ENCODE data around the gene COX10.
"Not testable (repeated sequence)": the region's sequence is repeated elsewhere in the genome, so short reads cannot be mapped to it uniquely, and the experiment has no call there.

The COX10 gene

GRCh38 chr17:14069251-14070021 lies at the start of gene COX10:
Gene COX10 (plus strand): TSS chr17:14069504. CDS start chr17:14069606, 102 bp downstream.
- peak; percentile 49 to 81 for DNase-seq (ENCODE audit: extremely low read depth in 1 of 2, low read depth in 1 of 2)

- not testable (repeated sequence) for DNase-seq (ENCODE audit: extremely low read depth in 1 of 2, low read depth in 1 of 2)
Measured at GRCh38 chr17:14021651-14022294, 47.5 kb upstream of the COX10 start.

GRCh38 chr17:14029755-14030154 lies 39.5 kb upstream of the COX10 start:
- DNase-seq (ENCODE audit: extremely low read depth in 1 of 2, low read depth in 1 of 2), result not testable (repeated sequence)

- no peak for DNase-seq (ENCODE audit: extremely low read depth in 1 of 2, low read depth in 1 of 2)
Measured at GRCh38 chr17:14032234-14032633, 37.1 kb upstream of the COX10 start.

- DNase-seq (ENCODE audit: extremely low read depth in 1 of 2, low read depth in 1 of 2), result no peak
Measured at GRCh38 chr17:14033166-14033565, 36.1 kb upstream of the COX10 start.

GRCh38 chr17:14037453-14037852 lies 31.9 kb upstream of the COX10 start:
- no peak for DNase-seq (ENCODE audit: extremely low read depth in 1 of 2, low read depth in 1 of 2)

GRCh38 chr17:14038206-14038605 lies 31.1 kb upstream of the COX10 start:
- DNase-seq (ENCODE audit: extremely low read depth in 1 of 2, low read depth in 1 of 2), result no peak

GRCh38 chr17:14042411-14042810 lies 26.9 kb upstream of the COX10 start:
- DNase-seq (ENCODE audit: extremely low read depth in 1 of 2, low read depth in 1 of 2), result no peak

GRCh38 chr17:14044702-14045101 lies 24.6 kb upstream of the COX10 start:
- no peak for DNase-seq (ENCODE audit: extremely low read depth in 1 of 2, low read depth in 1 of 2)

- DNase-seq (ENCODE audit: extremely low read depth in 1 of 2, low read depth in 1 of 2), result no peak
Measured at GRCh38 chr17:14046978-14047377, 22.3 kb upstream of the COX10 start.

- DNase-seq (ENCODE audit: extremely low read depth in 1 of 2, low read depth in 1 of 2), result no peak
Measured at GRCh38 chr17:14047591-14047990, 21.7 kb upstream of the COX10 start.

- DNase-seq (ENCODE audit: extremely low read depth in 1 of 2, low read depth in 1 of 2), result no peak
Measured at GRCh38 chr17:14048169-14048568, 21.1 kb upstream of the COX10 start.

- no peak for DNase-seq (ENCODE audit: extremely low read depth in 1 of 2, low read depth in 1 of 2)
Measured at GRCh38 chr17:14050616-14051015, 18.7 kb upstream of the COX10 start.

- no peak for DNase-seq (ENCODE audit: extremely low read depth in 1 of 2, low read depth in 1 of 2)
Measured at GRCh38 chr17:14051692-14052091, 17.6 kb upstream of the COX10 start.

GRCh38 chr17:14052886-14053615 lies 16.3 kb upstream of the COX10 start:
- no peak for DNase-seq (ENCODE audit: extremely low read depth in 1 of 2, low read depth in 1 of 2)

GRCh38 chr17:14057591-14057990 lies 11.7 kb upstream of the COX10 start:
- DNase-seq (ENCODE audit: extremely low read depth in 1 of 2, low read depth in 1 of 2), result no peak

GRCh38 chr17:14058051-14058450 lies 11.3 kb upstream of the COX10 start:
- no peak for DNase-seq (ENCODE audit: extremely low read depth in 1 of 2, low read depth in 1 of 2)

- DNase-seq (ENCODE audit: extremely low read depth in 1 of 2, low read depth in 1 of 2), result no peak
Measured at GRCh38 chr17:14060706-14061105, 8.6 kb upstream of the COX10 start.

- DNase-seq (ENCODE audit: extremely low read depth in 1 of 2, low read depth in 1 of 2), result no peak
Measured at GRCh38 chr17:14061666-14062560, 7.4 kb upstream of the COX10 start.

GRCh38 chr17:14067347-14067746 lies 2.0 kb upstream of the COX10 start:
- no peak for DNase-seq (ENCODE audit: extremely low read depth in 1 of 2, low read depth in 1 of 2)

All from activated CD8-positive, alpha-beta memory T cell treated with anti-CD3 and anti-CD28 coated beads for 1 hour (primary cell).